SK-N-SH (cell line): Measurements from ENCODE around the gene MAOB.

Source experiments
- CTCF ChIP-seq: fragments of 200-600 bp; sonication (generic); IDR thresholded peaks from 2 replicates; pipeline ENCODE4 v1.6.1; 2017; ENCODE audit warnings: antibody characterized with exemption, mild to moderate bottlenecking, moderate library complexity
- EP300 ChIP-seq, 2 experiments: IDR thresholded peaks; 2 replicates each; pipeline versions ENCODE4 v1.4.0 to v1.6.1; 2012; ENCODE audit warnings: borderline replicate concordance in 1 of 2, low read depth in 1 of 2, low read length in 1 of 2
- JUND ChIP-seq: IDR thresholded peaks from 2 replicates; pipeline ENCODE4 v1.4.0; 2012
- MEF2A ChIP-seq: IDR thresholded peaks from 2 replicates; pipeline ENCODE4 v1.4.0; 2012; ENCODE audit warnings: low read depth, borderline replicate concordance
- MXI1 ChIP-seq: IDR thresholded peaks from 2 replicates; pipeline ENCODE4 v1.6.1; 2012; ENCODE audit warnings: mild to moderate bottlenecking, low read depth, low read length, improper control_type of control experiment
- NFIC ChIP-seq: IDR thresholded peaks from 2 replicates; pipeline ENCODE4 v1.4.0; 2012; ENCODE audit warnings: borderline replicate concordance
- POLR2AphosphoS5 ChIP-seq: IDR thresholded peaks from 2 replicates; pipeline ENCODE4 v1.6.1; 2012; ENCODE audit warnings: low read depth, low read length
- REST ChIP-seq: IDR thresholded peaks from 2 replicates; pipeline ENCODE4 v1.6.1; 2012; ENCODE audit warnings: mild to moderate bottlenecking, low read depth, low read length, moderate library complexity
- SIN3A ChIP-seq: IDR thresholded peaks from 2 replicates; pipeline ENCODE4 v1.6.1; 2012; ENCODE audit warnings: low read depth, mild to moderate bottlenecking, low read length, moderate library complexity, borderline replicate concordance
- TAF1 ChIP-seq: IDR thresholded peaks from 2 replicates; pipeline ENCODE4 v1.6.1; 2012; ENCODE audit warnings: low read depth, mild to moderate bottlenecking, low read length, moderate library complexity, borderline replicate concordance
- TCF12 ChIP-seq: IDR thresholded peaks from 2 replicates; pipeline ENCODE4 v1.4.0; 2012
- USF2 ChIP-seq: fragments of 150-350 bp; IDR thresholded peaks from 2 replicates; pipeline ENCODE4 v1.6.1; 2017; ENCODE audit warnings: antibody characterized with exemption, low read length, low read depth, borderline replicate concordance

GRCh38 chrX:43817444-43817843 lies 64.8 kb downstream of the MAOB start:
- no peak for TF ChIP-seq CTCF
- TF ChIP-seq EP300 (IDR thresholded peaks at IDR 0.05; ENCODE audit: borderline replicate concordance in 1 of 2, low read depth in 1 of 2, low read length in 1 of 2) = no peak
- TF ChIP-seq JUND = no peak
- TF ChIP-seq POLR2AphosphoS5 = no peak
- no peak for TF ChIP-seq REST
- no peak for TF ChIP-seq MEF2A
- no peak for TF ChIP-seq MXI1
- no peak for TF ChIP-seq TAF1
- no peak for TF ChIP-seq USF2
- no peak for TF ChIP-seq SIN3A
- no peak for TF ChIP-seq TCF12
- no peak for TF ChIP-seq NFIC
